ENCODE measurements around the gene ZP1.

Gene ZP1

DNA sequence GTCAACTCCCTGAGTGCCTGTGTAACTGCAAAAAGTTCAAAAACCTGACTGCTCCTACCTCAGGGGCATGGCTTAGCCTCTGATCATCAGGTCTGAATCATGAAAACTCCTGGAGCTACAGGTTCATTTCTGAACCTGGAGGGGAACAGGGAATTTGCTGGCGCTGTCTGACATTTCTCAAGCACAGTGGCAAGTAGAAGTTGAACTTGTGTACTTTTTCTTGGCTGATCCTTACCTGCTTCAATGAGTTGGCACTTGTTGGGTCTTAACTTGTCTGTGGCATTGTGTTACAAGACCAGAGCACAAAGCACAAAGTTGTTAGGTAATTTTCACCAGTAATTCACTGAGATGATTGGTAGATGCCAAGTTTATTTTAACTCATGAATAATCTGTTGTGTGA, 49.9 kb downstream of the ZP1 start:
- H3K9ac ChIP-seq (ENCODE audit: low read length), result no peak overlapping the region
- DNase-seq (ENCODE audit: low read depth), result no peak
- peaks cover 26% of the 10 kb centered on the region for H3K4me1 ChIP-seq (ENCODE audit: control insufficient read depth, insufficient read depth, low read length)
- no peak overlapping the region for H3K4me3 ChIP-seq (ENCODE audit: low read length)
- no peaks in the 10 kb centered on the region for H3K27me3 ChIP-seq (replicated peaks; ENCODE audit: control insufficient read depth, insufficient read depth, low read length)
- peaks cover 25% of the 10 kb centered on the region for H3K36me3 ChIP-seq (ENCODE audit: control insufficient read depth, insufficient read depth, low read length, severe bottlenecking)
- H3K9me3 ChIP-seq (ENCODE audit: control insufficient read depth, low read length), result no peaks in the 10 kb centered on the region

- H3K36me3 ChIP-seq (ENCODE audit: control insufficient read depth, insufficient read depth, low read length, severe bottlenecking), result peaks cover 28% of the 10 kb centered on the region
- no peaks in the 10 kb centered on the region for H3K27me3 ChIP-seq (replicated peaks; ENCODE audit: control insufficient read depth, insufficient read depth, low read length)
- no peak overlapping the region for H3K4me3 ChIP-seq (ENCODE audit: low read length)
- DNase-seq (ENCODE audit: low read depth), result no peak
- H3K4me1 ChIP-seq (ENCODE audit: control insufficient read depth, insufficient read depth, low read length), result peaks cover 23% of the 10 kb centered on the region
- H3K9me3 ChIP-seq (ENCODE audit: control insufficient read depth, low read length), result no peaks in the 10 kb centered on the region
- no peak overlapping the region for H3K9ac ChIP-seq (ENCODE audit: low read length)
Measured at GRCh38 chr11:60918251-60918938, 51.1 kb downstream of the ZP1 start.

GRCh38 chr11:60918939-60919265, 51.6 kb downstream of the ZP1 start:
- no peak for DNase-seq (ENCODE audit: low read depth)
- Histone ChIP-seq H3K9ac (ENCODE audit: low read length) (no peak overlapping the region), H3K9me3 (ENCODE audit: control insufficient read depth, low read length) (no peaks in the 10 kb centered on the region), H3K27me3 (replicated peaks; ENCODE audit: control insufficient read depth, insufficient read depth, low read length) (no peaks in the 10 kb centered on the region), H3K4me3 (ENCODE audit: low read length) (no peak overlapping the region), H3K4me1 (ENCODE audit: control insufficient read depth, insufficient read depth, low read length) (peaks cover 24% of the 10 kb centered on the region), H3K36me3 (ENCODE audit: control insufficient read depth, insufficient read depth, low read length, severe bottlenecking) (peaks cover 28% of the 10 kb centered on the region)

- Histone ChIP-seq H3K36me3 (ENCODE audit: control insufficient read depth, insufficient read depth, low read length, severe bottlenecking) (peaks cover 28% of the 10 kb centered on the region), H3K4me1 (ENCODE audit: control insufficient read depth, insufficient read depth, low read length) (peaks cover 28% of the 10 kb centered on the region), H3K27me3 (replicated peaks; ENCODE audit: control insufficient read depth, insufficient read depth, low read length) (no peaks in the 10 kb centered on the region), H3K9me3 (ENCODE audit: control insufficient read depth, low read length) (no peaks in the 10 kb centered on the region), H3K9ac (ENCODE audit: low read length) (no peak overlapping the region), H3K4me3 (ENCODE audit: low read length) (no peak overlapping the region)
- DNase-seq (ENCODE audit: low read depth), result no peak
Measured at GRCh38 chr11:60919320-60919719, 52.0 kb downstream of the ZP1 start.

DNA sequence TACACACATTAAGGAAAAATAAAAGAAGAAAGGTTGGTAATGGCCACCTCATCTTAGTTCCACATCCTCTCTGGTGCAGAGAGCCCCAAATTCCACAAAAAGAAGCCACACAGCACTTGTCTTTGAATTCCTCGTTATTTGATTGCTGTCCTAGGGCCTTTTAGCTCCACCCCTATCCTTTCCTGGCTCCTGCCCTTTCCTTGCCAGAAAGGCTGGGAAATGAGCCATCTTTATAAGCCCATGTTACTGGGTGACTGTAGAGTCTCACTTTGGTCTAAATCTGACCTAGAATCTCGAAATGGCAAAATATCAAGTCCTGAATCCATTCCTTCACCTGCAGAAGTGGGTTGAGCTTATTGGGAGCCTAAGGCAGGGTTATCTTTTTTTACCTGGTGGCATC, 52.6 kb downstream of the ZP1 start:
- peaks cover 27% of the 10 kb centered on the region for H3K4me1 ChIP-seq (ENCODE audit: control insufficient read depth, insufficient read depth, low read length)
- H3K9ac ChIP-seq (ENCODE audit: low read length), result no peak overlapping the region
- peaks cover 4% of the 10 kb centered on the region for H3K27me3 ChIP-seq (replicated peaks; ENCODE audit: control insufficient read depth, insufficient read depth, low read length)
- DNase-seq (ENCODE audit: low read depth), result no peak
- no peaks in the 10 kb centered on the region for H3K9me3 ChIP-seq (ENCODE audit: control insufficient read depth, low read length)
- no peak overlapping the region for H3K4me3 ChIP-seq (ENCODE audit: low read length)
- H3K36me3 ChIP-seq (ENCODE audit: control insufficient read depth, insufficient read depth, low read length, severe bottlenecking), result peaks cover 28% of the 10 kb centered on the region

DNA sequence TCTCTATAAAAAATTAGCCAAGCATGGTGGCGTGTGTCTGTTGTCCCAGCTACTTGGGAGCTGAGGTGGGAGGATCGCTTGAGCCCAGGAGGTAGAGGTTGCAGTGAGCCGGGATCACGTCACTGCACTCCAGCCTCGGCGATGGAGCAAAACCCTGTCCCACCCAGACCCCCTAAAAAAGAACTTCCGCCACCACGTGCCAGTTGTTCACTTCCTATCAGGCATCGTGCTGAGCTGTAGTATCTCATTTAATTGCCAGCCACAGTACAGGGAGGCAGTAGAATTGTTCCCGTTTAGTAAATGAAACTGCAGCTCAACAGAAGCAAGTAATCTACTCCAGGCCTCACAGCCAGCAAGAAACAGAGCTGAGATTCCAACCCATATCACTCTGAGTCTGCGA, 53.9 kb downstream of the ZP1 start:
- no peak for DNase-seq (ENCODE audit: low read depth)
- H3K36me3 ChIP-seq (ENCODE audit: control insufficient read depth, insufficient read depth, low read length, severe bottlenecking), result peaks cover 28% of the 10 kb centered on the region
- no peaks in the 10 kb centered on the region for H3K9me3 ChIP-seq (ENCODE audit: control insufficient read depth, low read length)
- H3K4me1 ChIP-seq (ENCODE audit: control insufficient read depth, insufficient read depth, low read length), result peaks cover 17% of the 10 kb centered on the region
- H3K4me3 ChIP-seq (ENCODE audit: low read length), result no peak overlapping the region
- H3K9ac ChIP-seq (ENCODE audit: low read length), result no peak overlapping the region
- H3K27me3 ChIP-seq (replicated peaks; ENCODE audit: control insufficient read depth, insufficient read depth, low read length), result peaks cover 9% of the 10 kb centered on the region

DNA sequence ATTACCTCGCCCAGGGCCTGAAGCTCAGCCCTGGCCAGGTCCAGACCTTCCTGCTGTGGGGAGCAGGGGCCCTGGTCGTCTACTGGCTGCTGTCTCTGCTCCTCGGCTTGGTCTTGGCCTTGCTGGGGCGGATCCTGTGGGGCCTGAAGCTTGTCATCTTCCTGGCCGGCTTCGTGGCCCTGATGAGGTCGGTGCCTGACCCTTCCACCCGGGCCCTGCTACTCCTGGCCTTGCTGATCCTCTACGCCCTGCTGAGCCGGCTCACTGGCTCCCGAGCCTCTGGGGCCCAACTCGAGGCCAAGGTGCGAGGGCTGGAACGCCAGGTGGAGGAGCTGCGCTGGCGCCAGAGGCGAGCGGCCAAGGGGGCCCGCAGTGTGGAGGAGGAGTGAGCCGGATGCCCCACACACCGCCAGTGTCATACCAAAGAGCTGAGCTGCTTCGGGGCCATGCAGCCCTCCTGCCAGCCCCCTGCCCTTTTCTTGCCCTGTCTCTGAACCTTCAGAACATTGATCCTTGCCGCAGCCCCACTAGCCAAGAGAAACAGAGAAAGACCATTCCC, 54.5 kb downstream of the ZP1 start:
- H3K4me1 ChIP-seq (ENCODE audit: control insufficient read depth, insufficient read depth, low read length), result peaks cover 17% of the 10 kb centered on the region
- H3K9me3 ChIP-seq (ENCODE audit: control insufficient read depth, low read length), result no peaks in the 10 kb centered on the region
- DNase-seq (ENCODE audit: low read depth), result no peak
- peaks cover 28% of the 10 kb centered on the region for H3K36me3 ChIP-seq (ENCODE audit: control insufficient read depth, insufficient read depth, low read length, severe bottlenecking)
- peaks cover 9% of the 10 kb centered on the region for H3K27me3 ChIP-seq (replicated peaks; ENCODE audit: control insufficient read depth, insufficient read depth, low read length)
- H3K4me3 ChIP-seq (ENCODE audit: low read length), result no peak overlapping the region
- H3K9ac ChIP-seq (ENCODE audit: low read length), result no peak overlapping the region

DNA sequence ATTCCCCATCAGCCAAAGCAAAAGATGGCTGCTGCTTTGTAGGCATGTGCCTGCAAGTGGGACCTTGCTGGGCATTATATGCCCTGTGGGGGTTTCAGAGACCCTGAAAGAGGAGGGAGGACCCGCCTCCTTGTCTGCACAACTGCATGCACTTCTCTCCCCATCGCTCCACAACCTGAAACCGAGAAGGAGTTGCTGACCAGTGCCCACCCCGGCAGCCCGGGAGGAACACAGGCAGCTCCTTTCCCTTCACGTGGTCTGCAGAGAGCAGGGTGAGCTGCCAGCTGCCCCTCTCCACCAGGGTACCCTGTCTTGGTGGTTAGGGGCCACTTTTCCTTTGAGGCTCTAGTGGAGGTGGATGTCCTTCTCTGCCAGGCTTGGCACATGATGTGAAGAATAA, 55.6 kb downstream of the ZP1 start:
- no peaks in the 10 kb centered on the region for H3K9me3 ChIP-seq (ENCODE audit: control insufficient read depth, low read length)
- peaks cover 28% of the 10 kb centered on the region for H3K36me3 ChIP-seq (ENCODE audit: control insufficient read depth, insufficient read depth, low read length, severe bottlenecking)
- no peak overlapping the region for H3K4me3 ChIP-seq (ENCODE audit: low read length)
- no peak for DNase-seq (ENCODE audit: low read depth)
- H3K4me1 ChIP-seq (ENCODE audit: control insufficient read depth, insufficient read depth, low read length), result peaks cover 17% of the 10 kb centered on the region
- no peak overlapping the region for H3K9ac ChIP-seq (ENCODE audit: low read length)
- H3K27me3 ChIP-seq (replicated peaks; ENCODE audit: control insufficient read depth, insufficient read depth, low read length), result peaks cover 9% of the 10 kb centered on the region

- H3K27me3 ChIP-seq (replicated peaks; ENCODE audit: control insufficient read depth, insufficient read depth, low read length), result peaks cover 9% of the 10 kb centered on the region
- H3K9ac ChIP-seq (ENCODE audit: low read length), result no peak overlapping the region
- H3K9me3 ChIP-seq (ENCODE audit: control insufficient read depth, low read length), result no peaks in the 10 kb centered on the region
- DNase-seq (ENCODE audit: low read depth), result no peak
- H3K36me3 ChIP-seq (ENCODE audit: control insufficient read depth, insufficient read depth, low read length, severe bottlenecking), result peaks cover 28% of the 10 kb centered on the region
- H3K4me1 ChIP-seq (ENCODE audit: control insufficient read depth, insufficient read depth, low read length), result peaks cover 17% of the 10 kb centered on the region
- H3K4me3 ChIP-seq (ENCODE audit: low read length), result no peak overlapping the region
Measured at GRCh38 chr11:60923326-60923725, 56.0 kb downstream of the ZP1 start.

GRCh38 chr11:60923800-60924109, 56.4 kb downstream of the ZP1 start:
- peaks cover 28% of the 10 kb centered on the region for H3K36me3 ChIP-seq (ENCODE audit: control insufficient read depth, insufficient read depth, low read length, severe bottlenecking)
- H3K9ac ChIP-seq (ENCODE audit: low read length), result no peak overlapping the region
- H3K9me3 ChIP-seq (ENCODE audit: control insufficient read depth, low read length), result no peaks in the 10 kb centered on the region

GRCh38 chr11:60924110-60924905, 57.0 kb downstream of the ZP1 start, which contains the start of gene TMEM132A:
Gene TMEM132A, plus strand, starts transcription at chr11:60924460. Its CDS starts 174 bp downstream, at chr11:60924634.
- Histone ChIP-seq H3K36me3 (ENCODE audit: control insufficient read depth, insufficient read depth, low read length, severe bottlenecking) (peaks cover 28% of the 10 kb centered on the region), H3K9me3 (ENCODE audit: control insufficient read depth, low read length) (no peaks in the 10 kb centered on the region), H3K9ac (ENCODE audit: low read length) (peak within 1 kb of the TSS; percentile 54), H3K4me1 (ENCODE audit: control insufficient read depth, insufficient read depth, low read length) (peaks cover 12% of the 10 kb centered on the region), H3K27me3 (replicated peaks; ENCODE audit: control insufficient read depth, insufficient read depth, low read length) (peaks cover 12% of the 10 kb centered on the region), H3K4me3 (ENCODE audit: low read length) (peak within 1 kb of the TSS; percentile 71)
- peak; percentile 87 for DNase-seq (ENCODE audit: low read depth)

More at GRCh38 chr11:60923800-60924109, 56.4 kb downstream of the ZP1 start:
- Histone ChIP-seq H3K27me3 (replicated peaks; ENCODE audit: control insufficient read depth, insufficient read depth, low read length) (peaks cover 9% of the 10 kb centered on the region), H3K4me3 (ENCODE audit: low read length) (no peak overlapping the region), H3K4me1 (ENCODE audit: control insufficient read depth, insufficient read depth, low read length) (peaks cover 16% of the 10 kb centered on the region)
- DNase-seq (ENCODE audit: low read depth), result no peak
